Measurements from ENCODE around the gene C11orf97. TPM values are rescaled to one million over a fixed set of nuclear protein-coding genes. Genes with fewer than 3 reads are reported as not detected.
A peak's percentile ranks its signal among the peaks of the same experiment; 100 is the strongest.

C11orf97 gene
- total and polyA plus RNA-seq, 2 of the 13 experiments (the other 11 are each of a cell fraction or from before 2014, with no cell fraction given), result 0.35 TPM; not detected in 1

- no peak for TF ChIP-seq HMGXB3 (CRISPR knock-in tag; IDR thresholded peaks at IDR 0.05; ENCODE audit: borderline replicate concordance)
- 0 out of 2 replicates have a peak, but pooled peaks have one; percentile 28 for TF ChIP-seq ZNF574 (CRISPR knock-in tag; IDR thresholded peaks at IDR 0.05)
- no peak for TF ChIP-seq FOXC1 (CRISPR knock-in tag; IDR thresholded peaks at IDR 0.05; ENCODE audit: borderline replicate concordance)
- TF ChIP-seq ZNF292 (CRISPR knock-in tag; IDR thresholded peaks at IDR 0.05; ENCODE audit: borderline replicate concordance, low read depth), result 0 out of 2 replicates have a peak, but pooled peaks have one; percentile 23
- TF ChIP-seq HDAC1 (CRISPR knock-in tag; IDR thresholded peaks at IDR 0.05), result peak; percentile 90
- TF ChIP-seq TFDP1 (CRISPR knock-in tag; IDR thresholded peaks at IDR 0.05; ENCODE audit: borderline replicate concordance), result no peak
- TF ChIP-seq ZBTB33 (CRISPR knock-in tag; IDR thresholded peaks at IDR 0.05), result no peak
- TF ChIP-seq ZNF704 (CRISPR knock-in tag; IDR thresholded peaks at IDR 0.05; ENCODE audit: borderline replicate concordance), result no peak
- TF ChIP-seq TCF12 (IDR thresholded peaks at IDR 0.05), result no peak
- TF ChIP-seq TCF12 (CRISPR knock-in tag; IDR thresholded peaks at IDR 0.05), result no peak
- peak; percentile 41; the same call in 1 of the 2 replicates for TF ChIP-seq THAP9 (CRISPR knock-in tag; IDR thresholded peaks at IDR 0.05; ENCODE audit: borderline replicate concordance)
- TF ChIP-seq MTA3 (CRISPR knock-in tag; IDR thresholded peaks at IDR 0.05), result no peak
Measured at GRCh38 chr11:94511932-94512781, at the start of gene C11orf97 (continued).

Measured in HepG2 (cell line).